Measurements from ENCODE around the gene CCBE1.

CCBE1 gene

DNA sequence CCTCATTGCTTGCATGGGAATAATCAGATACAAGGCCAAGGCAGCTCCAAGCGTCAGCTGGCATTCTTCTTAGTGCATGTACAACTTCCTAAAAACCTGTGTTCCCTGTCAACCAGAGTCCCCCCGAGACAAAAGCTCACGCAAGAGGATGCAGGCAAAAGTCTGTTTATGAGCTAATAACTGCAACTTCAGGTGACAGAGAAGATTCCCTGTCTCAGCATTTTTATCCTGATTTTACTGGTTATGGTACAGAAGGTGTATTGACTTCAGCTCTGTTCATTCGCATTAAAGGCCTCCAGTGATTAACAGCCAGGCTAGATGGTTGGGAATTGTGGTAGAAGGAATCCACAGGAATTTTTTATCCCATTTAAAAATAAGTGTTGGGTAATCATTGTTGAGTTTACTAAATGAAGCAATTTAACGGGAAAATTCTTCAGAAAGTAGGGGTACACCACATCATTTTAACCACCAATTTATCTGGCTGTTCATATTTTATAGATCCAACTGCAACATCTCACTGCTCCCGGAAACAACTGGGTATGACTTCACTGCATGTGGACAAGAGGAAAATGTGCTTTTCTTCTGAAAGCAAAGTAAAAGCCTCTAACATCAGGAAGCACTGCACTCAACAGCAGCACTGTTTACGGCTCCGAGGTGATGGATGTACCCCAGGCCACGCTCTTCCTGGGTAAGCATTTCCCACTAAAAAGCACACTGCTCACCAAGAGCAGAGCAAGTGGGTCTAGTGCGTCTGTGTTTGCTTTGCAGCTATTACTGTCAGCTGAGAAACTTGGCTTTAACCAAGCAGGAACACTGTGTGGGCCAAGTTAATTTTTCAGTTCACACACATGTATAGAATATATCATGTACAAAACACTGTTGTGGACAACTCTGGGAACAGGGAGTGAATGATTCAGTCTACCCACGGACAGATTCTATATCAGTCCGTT is 31.9 kb downstream of the CCBE1 start:
- H3K4me3 ChIP-seq (ENCODE audit: low read depth, low read length): no peak overlapping the region
- no peak for DNase-seq (ENCODE audit: low read depth)
- TF ChIP-seq, protein P1, sequence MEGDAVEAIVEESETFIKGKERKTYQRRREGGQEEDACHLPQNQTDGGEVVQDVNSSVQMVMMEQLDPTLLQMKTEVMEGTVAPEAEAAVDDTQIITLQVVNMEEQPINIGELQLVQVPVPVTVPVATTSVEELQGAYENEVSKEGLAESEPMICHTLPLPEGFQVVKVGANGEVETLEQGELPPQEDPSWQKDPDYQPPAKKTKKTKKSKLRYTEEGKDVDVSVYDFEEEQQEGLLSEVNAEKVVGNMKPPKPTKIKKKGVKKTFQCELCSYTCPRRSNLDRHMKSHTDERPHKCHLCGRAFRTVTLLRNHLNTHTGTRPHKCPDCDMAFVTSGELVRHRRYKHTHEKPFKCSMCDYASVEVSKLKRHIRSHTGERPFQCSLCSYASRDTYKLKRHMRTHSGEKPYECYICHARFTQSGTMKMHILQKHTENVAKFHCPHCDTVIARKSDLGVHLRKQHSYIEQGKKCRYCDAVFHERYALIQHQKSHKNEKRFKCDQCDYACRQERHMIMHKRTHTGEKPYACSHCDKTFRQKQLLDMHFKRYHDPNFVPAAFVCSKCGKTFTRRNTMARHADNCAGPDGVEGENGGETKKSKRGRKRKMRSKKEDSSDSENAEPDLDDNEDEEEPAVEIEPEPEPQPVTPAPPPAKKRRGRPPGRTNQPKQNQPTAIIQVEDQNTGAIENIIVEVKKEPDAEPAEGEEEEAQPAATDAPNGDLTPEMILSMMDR (IDR thresholded peaks at IDR 0.05; ENCODE audit: insufficient read depth, low read depth, low read length, missing control alignments): no peak

DNA sequence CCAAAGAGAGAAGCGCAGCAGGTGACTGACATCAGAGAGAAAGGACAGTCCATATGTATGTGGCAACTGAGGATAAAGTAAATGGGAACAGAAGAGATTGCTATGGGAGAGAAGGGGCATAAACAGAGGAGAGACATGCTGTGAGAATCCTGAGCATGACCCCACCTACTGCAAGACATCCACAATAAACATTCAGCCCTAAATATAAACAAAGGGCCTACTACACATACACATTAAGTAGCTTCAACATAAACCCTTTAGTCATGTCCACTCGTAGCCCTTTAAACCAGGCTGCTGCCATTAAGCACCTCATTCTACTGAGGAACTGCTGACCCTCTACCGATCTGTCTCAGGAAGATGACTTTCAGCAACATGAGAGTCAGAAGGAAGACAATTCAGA is 32.9 kb downstream of the CCBE1 start:
- no peak overlapping the region for H3K4me3 ChIP-seq (ENCODE audit: low read depth, low read length)
- TF ChIP-seq, protein P1 (IDR thresholded peaks at IDR 0.05; ENCODE audit: insufficient read depth, low read depth, low read length, missing control alignments): no peak
- DNase-seq (ENCODE audit: low read depth): no peak

GRCh38 chr18:59663096-59663495 is 34.1 kb downstream of the CCBE1 start:
- TF ChIP-seq, protein P1 (IDR thresholded peaks at IDR 0.05; ENCODE audit: insufficient read depth, low read depth, low read length, missing control alignments): no peak
- DNase-seq (ENCODE audit: low read depth): no peak
- H3K4me3 ChIP-seq (ENCODE audit: low read depth, low read length): no peak overlapping the region

GRCh38 chr18:59661891-59662701 is 35.1 kb downstream of the CCBE1 start:
- no peak for DNase-seq (ENCODE audit: low read depth)
- TF ChIP-seq, protein P1 (IDR thresholded peaks at IDR 0.05; ENCODE audit: insufficient read depth, low read depth, low read length, missing control alignments): no peak
- H3K4me3 ChIP-seq (ENCODE audit: low read depth, low read length): no peak overlapping the region

DNA sequence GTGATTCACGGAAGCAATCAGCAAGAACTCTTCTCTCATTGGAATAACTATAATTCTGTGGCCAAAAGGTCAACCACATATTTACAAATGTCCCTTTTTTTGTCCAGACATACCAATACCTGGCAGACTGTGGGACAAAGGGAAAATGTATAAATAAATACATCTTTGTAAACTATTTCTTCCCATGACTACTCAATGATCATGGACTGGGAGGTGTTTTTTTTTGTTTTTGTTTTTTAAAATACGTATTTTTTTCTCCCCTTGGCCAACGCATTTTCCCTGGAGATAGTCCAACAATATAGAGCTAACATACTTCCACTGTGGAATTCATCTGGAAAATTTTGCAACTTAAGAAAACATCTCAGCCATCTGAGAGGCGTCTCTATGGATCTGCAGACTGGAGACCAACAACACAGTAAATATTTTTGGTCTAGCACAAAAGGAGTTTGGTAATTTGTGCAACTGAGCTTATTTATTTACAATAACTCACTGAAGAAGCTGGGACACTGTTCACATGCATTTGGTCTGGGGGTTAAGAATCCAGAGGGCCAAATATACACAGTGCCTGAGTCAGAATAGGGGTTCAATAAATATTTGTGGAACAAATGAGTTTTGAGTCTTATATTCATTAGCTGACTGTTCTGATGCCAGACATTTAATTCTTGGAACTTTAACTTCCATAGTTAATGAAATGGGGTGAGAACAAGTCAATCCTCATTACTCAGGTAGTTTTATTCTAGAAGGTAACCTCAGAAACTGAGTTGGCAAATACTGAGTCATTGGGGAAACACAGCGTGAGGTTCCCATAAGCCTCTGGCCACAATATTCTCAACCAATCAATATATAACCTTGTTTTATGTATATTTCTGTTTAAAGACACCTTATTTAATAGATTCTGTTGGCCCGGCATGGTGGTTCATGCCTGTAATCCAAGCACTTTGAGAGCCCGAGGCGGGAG is 36.2 kb downstream of the CCBE1 start:
- no peak for DNase-seq (ENCODE audit: low read depth)
- no peak overlapping the region for H3K4me3 ChIP-seq (ENCODE audit: low read depth, low read length)
- TF ChIP-seq, protein P1 (IDR thresholded peaks at IDR 0.05; ENCODE audit: insufficient read depth, low read depth, low read length, missing control alignments): no peak

- TF ChIP-seq, protein P1 (IDR thresholded peaks at IDR 0.05; ENCODE audit: insufficient read depth, low read depth, low read length, missing control alignments): no peak
- no peak overlapping the region for H3K4me3 ChIP-seq (ENCODE audit: low read depth, low read length)
- DNase-seq (ENCODE audit: low read depth): no peak
Observed at GRCh38 chr18:59660366-59660765, 36.9 kb downstream of the CCBE1 start.

All from GM12865 (cell line).